AG08395 (cell line): ENCODE measurements around the gene HSPA2.
"Not testable (repeated sequence)": the region's sequence is repeated elsewhere in the genome, so short reads cannot be mapped to it uniquely, and the experiment has no call there.

Experiments used
- DNase-seq: peaks from one replicate; pipeline ENCODE4 v3.0.0; 2012; ENCODE audit warnings: mixed read lengths, low spot score

Gene HSPA2

GRCh38 chr14:64515053-64515452, 25.5 kb upstream of the HSPA2 start:
- DNase-seq = no peak

- DNase-seq = no peak
These were observed 23.6 kb upstream of the HSPA2 start for GRCh38 chr14:64516969-64517368.

- not testable (repeated sequence) for DNase-seq
These were observed 22.9 kb upstream of the HSPA2 start for GRCh38 chr14:64517667-64518066.

- DNase-seq = no peak
These were observed 22.3 kb upstream of the HSPA2 start for GRCh38 chr14:64518229-64518628.

GRCh38 chr14:64520699-64521098, 19.8 kb upstream of the HSPA2 start:
- DNase-seq = no peak

- no peak for DNase-seq
These were observed 17.8 kb upstream of the HSPA2 start for GRCh38 chr14:64522591-64523355.

- no peak for DNase-seq
These were observed 15.2 kb upstream of the HSPA2 start for GRCh38 chr14:64525354-64525753.

GRCh38 chr14:64531567-64531966, 9.0 kb upstream of the HSPA2 start:
- DNase-seq = no peak

- no peak for DNase-seq
These were observed 3.9 kb upstream of the HSPA2 start for GRCh38 chr14:64536488-64537245.

- DNase-seq = no peak
These were observed 875 bp downstream of the HSPA2 start for GRCh38 chr14:64541261-64541971.

GRCh38 chr14:64541972-64542835, 1.7 kb downstream of the HSPA2 start:
- DNase-seq = no peak

- DNase-seq = no peak
These were observed 2.3 kb downstream of the HSPA2 start for GRCh38 chr14:64542836-64543201.

- DNase-seq = no peak
These were observed 4.2 kb downstream of the HSPA2 start for GRCh38 chr14:64544607-64545312.

GRCh38 chr14:64549016-64549415, 8.5 kb downstream of the HSPA2 start:
- DNase-seq = peak; percentile 31

- peak; percentile 48 for DNase-seq
These were observed 9.5 kb downstream of the HSPA2 start, which contains the start of gene PPP1R36 for GRCh38 chr14:64549791-64550620. Gene PPP1R36, plus strand, starts transcription at chr14:64549961. Its CDS starts 37 bp downstream, at chr14:64549998.

- no peak for DNase-seq
These were observed 10.2 kb downstream of the HSPA2 start for GRCh38 chr14:64550621-64551333.

- no peak for DNase-seq
These were observed 14.0 kb downstream of the HSPA2 start for GRCh38 chr14:64554556-64554955.

- no peak for DNase-seq
These were observed 16.0 kb downstream of the HSPA2 start for GRCh38 chr14:64556526-64556925.

- not testable (repeated sequence) for DNase-seq
These were observed 17.7 kb downstream of the HSPA2 start for GRCh38 chr14:64558216-64558615.

- no peak for DNase-seq
These were observed 21.1 kb downstream of the HSPA2 start for GRCh38 chr14:64561631-64562030.
